Stimulated activated naive CD8-positive, alpha-beta T cell treated with anti-CD3 and anti-CD28 coated beads, Interleukin-15, Interleukin-2, amounts not matched to agents 100 ng/mL and 50 ng/mL, for 24 hours (primary cell): Measurements from ENCODE around the gene ZNF12.

Experiments used
- H3K27ac Mint-ChIP-seq: one replicate; pipeline ENCODE4 v1.8.0; 2021; ENCODE audit warnings: mild to moderate bottlenecking, mixed read lengths
- H3K27me3 Mint-ChIP-seq: one replicate; pipeline ENCODE4 v1.8.0; 2021; ENCODE audit warnings: mixed read lengths
- H3K36me3 Mint-ChIP-seq: one replicate; pipeline ENCODE4 v1.8.0; 2021; ENCODE audit warnings: low read depth, mixed read lengths
- H3K4me1 Mint-ChIP-seq: one replicate; pipeline ENCODE4 v1.8.0; 2021; ENCODE audit warnings: low read depth, mixed read lengths
- H3K4me3 Mint-ChIP-seq: one replicate; pipeline ENCODE4 v1.8.0; 2021; ENCODE audit warnings: mild to moderate bottlenecking, mixed read lengths
- H3K9me3 Mint-ChIP-seq: one replicate; pipeline ENCODE4 v1.8.0; 2021; ENCODE audit warnings: mixed read lengths

ZNF12 gene

GRCh38 chr7:6654842-6655610, 51.7 kb downstream of the ZNF12 start:
- Mint-ChIP-seq H3K4me3 (no peak overlapping the region), H3K9me3 (no peaks in the 10 kb centered on the region), H3K27me3 (no peaks in the 10 kb centered on the region), H3K4me1 (peaks cover 8% of the 10 kb centered on the region), H3K27ac (no peak overlapping the region), H3K36me3 (peaks cover 33% of the 10 kb centered on the region)

- Mint-ChIP-seq H3K4me1 (peaks cover 8% of the 10 kb centered on the region), H3K27me3 (no peaks in the 10 kb centered on the region), H3K36me3 (peaks cover 37% of the 10 kb centered on the region), H3K4me3 (no peak overlapping the region), H3K27ac (no peak overlapping the region), H3K9me3 (no peaks in the 10 kb centered on the region)
These were observed 52.5 kb downstream of the ZNF12 start for GRCh38 chr7:6654113-6654841.

- H3K4me3 Mint-ChIP-seq, result no peak overlapping the region
- H3K9me3 Mint-ChIP-seq, result no peaks in the 10 kb centered on the region
- H3K36me3 Mint-ChIP-seq, result peaks cover 38% of the 10 kb centered on the region
- H3K27me3 Mint-ChIP-seq, result no peaks in the 10 kb centered on the region
- H3K27ac Mint-ChIP-seq, result no peak overlapping the region
- H3K4me1 Mint-ChIP-seq, result no peaks in the 10 kb centered on the region
These were observed 53.4 kb downstream of the ZNF12 start for GRCh38 chr7:6653071-6654003.

GRCh38 chr7:6652446-6653011, 54.2 kb downstream of the ZNF12 start:
- Mint-ChIP-seq H3K27ac (no peak overlapping the region), H3K9me3 (no peaks in the 10 kb centered on the region), H3K4me3 (no peak overlapping the region)

GRCh38 chr7:6651851-6652445, 54.8 kb downstream of the ZNF12 start:
- no peak overlapping the region for H3K27ac Mint-ChIP-seq
- no peaks in the 10 kb centered on the region for H3K9me3 Mint-ChIP-seq
- no peaks in the 10 kb centered on the region for H3K27me3 Mint-ChIP-seq
- H3K4me3 Mint-ChIP-seq, result no peak overlapping the region
- peaks cover 47% of the 10 kb centered on the region for H3K36me3 Mint-ChIP-seq
- H3K4me1 Mint-ChIP-seq, result no peaks in the 10 kb centered on the region

More at GRCh38 chr7:6652446-6653011, 54.2 kb downstream of the ZNF12 start:
- H3K27me3 Mint-ChIP-seq, result no peaks in the 10 kb centered on the region
- no peaks in the 10 kb centered on the region for H3K4me1 Mint-ChIP-seq
- peaks cover 43% of the 10 kb centered on the region for H3K36me3 Mint-ChIP-seq

GRCh38 chr7:6650521-6651011, 56.2 kb downstream of the ZNF12 start:
- H3K27me3 Mint-ChIP-seq, result no peaks in the 10 kb centered on the region
- H3K9me3 Mint-ChIP-seq, result no peaks in the 10 kb centered on the region
- no peak overlapping the region for H3K27ac Mint-ChIP-seq
- no peaks in the 10 kb centered on the region for H3K4me1 Mint-ChIP-seq
- H3K4me3 Mint-ChIP-seq, result no peak overlapping the region
- H3K36me3 Mint-ChIP-seq, result peaks cover 52% of the 10 kb centered on the region

- Mint-ChIP-seq H3K27ac (no peak overlapping the region), H3K36me3 (peaks cover 49% of the 10 kb centered on the region), H3K27me3 (no peaks in the 10 kb centered on the region), H3K9me3 (no peaks in the 10 kb centered on the region), H3K4me3 (no peak overlapping the region), H3K4me1 (no peaks in the 10 kb centered on the region)
These were observed 56.7 kb downstream of the ZNF12 start for GRCh38 chr7:6650086-6650485.

- Mint-ChIP-seq H3K27me3 (no peaks in the 10 kb centered on the region), H3K4me1 (no peaks in the 10 kb centered on the region), H3K9me3 (no peaks in the 10 kb centered on the region), H3K4me3 (no peak overlapping the region), H3K36me3 (peaks cover 49% of the 10 kb centered on the region), H3K27ac (no peak overlapping the region)
These were observed 57.3 kb downstream of the ZNF12 start for GRCh38 chr7:6649241-6649961.

- Mint-ChIP-seq H3K27me3 (no peaks in the 10 kb centered on the region), H3K36me3 (peaks cover 51% of the 10 kb centered on the region)
These were observed 58.0 kb downstream of the ZNF12 start for GRCh38 chr7:6648815-6649104.

GRCh38 chr7:6648066-6648814, 58.5 kb downstream of the ZNF12 start:
- H3K36me3 Mint-ChIP-seq, result peaks cover 54% of the 10 kb centered on the region
- no peaks in the 10 kb centered on the region for H3K4me1 Mint-ChIP-seq
- no peaks in the 10 kb centered on the region for H3K9me3 Mint-ChIP-seq
- no peak overlapping the region for H3K4me3 Mint-ChIP-seq
- H3K27ac Mint-ChIP-seq, result no peak overlapping the region
- H3K27me3 Mint-ChIP-seq, result no peaks in the 10 kb centered on the region

More at GRCh38 chr7:6648815-6649104, 58.0 kb downstream of the ZNF12 start:
- Mint-ChIP-seq H3K9me3 (no peaks in the 10 kb centered on the region), H3K4me3 (no peak overlapping the region), H3K27ac (no peak overlapping the region), H3K4me1 (no peaks in the 10 kb centered on the region)

GRCh38 chr7:6647541-6647940, 59.2 kb downstream of the ZNF12 start:
- Mint-ChIP-seq H3K4me1 (no peaks in the 10 kb centered on the region), H3K9me3 (no peaks in the 10 kb centered on the region), H3K4me3 (no peak overlapping the region), H3K36me3 (peaks cover 54% of the 10 kb centered on the region), H3K27me3 (no peaks in the 10 kb centered on the region), H3K27ac (no peak overlapping the region)

GRCh38 chr7:6647080-6647479, 59.7 kb downstream of the ZNF12 start:
- Mint-ChIP-seq H3K36me3 (peaks cover 52% of the 10 kb centered on the region), H3K27ac (no peak overlapping the region), H3K4me3 (no peak overlapping the region), H3K27me3 (no peaks in the 10 kb centered on the region), H3K4me1 (no peaks in the 10 kb centered on the region), H3K9me3 (no peaks in the 10 kb centered on the region)

- H3K27me3 Mint-ChIP-seq, result no peaks in the 10 kb centered on the region
- H3K9me3 Mint-ChIP-seq, result no peaks in the 10 kb centered on the region
- H3K4me3 Mint-ChIP-seq, result no peak overlapping the region
- peaks cover 52% of the 10 kb centered on the region for H3K36me3 Mint-ChIP-seq
- no peaks in the 10 kb centered on the region for H3K4me1 Mint-ChIP-seq
- no peak overlapping the region for H3K27ac Mint-ChIP-seq
These were observed 60.3 kb downstream of the ZNF12 start for GRCh38 chr7:6646465-6646864.
